ENCODE measurements around the gene LRTM2. TPM values are rescaled to one million over a fixed set of nuclear protein-coding genes. Genes with fewer than 3 reads are reported as not detected.

LRTM2 gene
- total RNA-seq, 1 donor from 2014 or later = not detected

GRCh38 chr12:1880876-1881275, 60.5 kb downstream of the LRTM2 start:
- DNase-seq = no peak
- no peak for TF ChIP-seq CTCF (IDR thresholded peaks at IDR 0.05)
- Histone ChIP-seq H3K36me3 (no peaks in the 10 kb centered on the region), H3K27ac (no peak overlapping the region), H3K4me3 (no peak overlapping the region), H3K4me1 (no peaks in the 10 kb centered on the region), H3K9me3 (no peaks in the 10 kb centered on the region), H3K27me3 (no peaks in the 10 kb centered on the region)
- intact Hi-C loops (cut with DNase I) = no loop called here
- ATAC-seq = no peak

GRCh38 chr12:1881301-1881700, 60.9 kb downstream of the LRTM2 start:
- Histone ChIP-seq H3K4me1 (no peaks in the 10 kb centered on the region), H3K4me3 (no peak overlapping the region), H3K36me3 (no peaks in the 10 kb centered on the region), H3K9me3 (no peaks in the 10 kb centered on the region), H3K27ac (no peak overlapping the region), H3K27me3 (no peaks in the 10 kb centered on the region)
- intact Hi-C loops (cut with DNase I) = no loop called here
- DNase-seq (no peak), ATAC-seq (no peak)
- TF ChIP-seq CTCF (IDR thresholded peaks at IDR 0.05) = no peak

- intact Hi-C loops (cut with DNase I) = no loop called here
- H3K9me3 ChIP-seq = no peaks in the 10 kb centered on the region
- no peak for DNase-seq
- ATAC-seq = no peak
- H3K4me3 ChIP-seq = no peak overlapping the region
- no peaks in the 10 kb centered on the region for H3K4me1 ChIP-seq
- no peaks in the 10 kb centered on the region for H3K27me3 ChIP-seq
- H3K27ac ChIP-seq = no peak overlapping the region
- no peak for TF ChIP-seq CTCF (IDR thresholded peaks at IDR 0.05)
- no peaks in the 10 kb centered on the region for H3K36me3 ChIP-seq
Measured at GRCh38 chr12:1881936-1882335, 61.6 kb downstream of the LRTM2 start.

- no peak overlapping the region for H3K4me3 ChIP-seq
- H3K36me3 ChIP-seq = no peaks in the 10 kb centered on the region
- no peaks in the 10 kb centered on the region for H3K4me1 ChIP-seq
- no peak overlapping the region for H3K27ac ChIP-seq
- no peak for TF ChIP-seq CTCF (IDR thresholded peaks at IDR 0.05)
- ATAC-seq (no peak), DNase-seq (no peak)
- intact Hi-C loops (cut with DNase I) = no loop called here
- H3K9me3 ChIP-seq = no peaks in the 10 kb centered on the region
- no peaks in the 10 kb centered on the region for H3K27me3 ChIP-seq
Measured at GRCh38 chr12:1882405-1882804, 62.0 kb downstream of the LRTM2 start.

GRCh38 chr12:1882850-1883470, 62.6 kb downstream of the LRTM2 start:
- no peak for TF ChIP-seq CTCF (IDR thresholded peaks at IDR 0.05)
- no peak for DNase-seq

GRCh38 chr12:1883513-1883912, 63.1 kb downstream of the LRTM2 start:
- ATAC-seq (no peak), DNase-seq (no peak)
- H3K36me3 ChIP-seq = no peaks in the 10 kb centered on the region
- intact Hi-C loops (cut with DNase I) = no loop called here
- H3K27ac ChIP-seq = no peak overlapping the region
- H3K9me3 ChIP-seq = no peaks in the 10 kb centered on the region
- no peaks in the 10 kb centered on the region for H3K27me3 ChIP-seq
- H3K4me1 ChIP-seq = no peaks in the 10 kb centered on the region
- no peak overlapping the region for H3K4me3 ChIP-seq
- no peak for TF ChIP-seq CTCF (IDR thresholded peaks at IDR 0.05)

More at GRCh38 chr12:1882850-1883470, 62.6 kb downstream of the LRTM2 start:
- intact Hi-C loops (cut with DNase I) = no loop called here
- ATAC-seq = no peak
- no peaks in the 10 kb centered on the region for H3K9me3 ChIP-seq
- no peak overlapping the region for H3K27ac ChIP-seq
- H3K4me3 ChIP-seq = no peak overlapping the region
- H3K36me3 ChIP-seq = no peaks in the 10 kb centered on the region
- no peaks in the 10 kb centered on the region for H3K4me1 ChIP-seq
- no peaks in the 10 kb centered on the region for H3K27me3 ChIP-seq
